Esophagus squamous epithelium (tissue), 4 donors: ENCODE results near the gene ARAP3.

ENCODE experiments used
- POLR2A ChIP-seq, 4 donors: fragments of 450-650 bp; IDR thresholded peaks; one replicate each; pipeline ENCODE4 v1.6.1; 2017; ENCODE audit warnings: antibody characterized with exemption in 4 of 4, mild to moderate bottlenecking in 4 of 4, moderate library complexity in 3 of 4
- TF ChIP-seq, protein P1 (sequence below), 6 experiments: fragments of 450-650 bp in 4 of 6; fragments of 200-600 bp in 2 of 6; sonication (generic) in 2 of 6; IDR thresholded peaks; one replicate each; pipeline ENCODE4 v1.5.1; 2016 to 2019; ENCODE audit warnings: antibody characterized with exemption in 6 of 6, mild to moderate bottlenecking in 4 of 6, moderate library complexity in 4 of 6

DNA sequence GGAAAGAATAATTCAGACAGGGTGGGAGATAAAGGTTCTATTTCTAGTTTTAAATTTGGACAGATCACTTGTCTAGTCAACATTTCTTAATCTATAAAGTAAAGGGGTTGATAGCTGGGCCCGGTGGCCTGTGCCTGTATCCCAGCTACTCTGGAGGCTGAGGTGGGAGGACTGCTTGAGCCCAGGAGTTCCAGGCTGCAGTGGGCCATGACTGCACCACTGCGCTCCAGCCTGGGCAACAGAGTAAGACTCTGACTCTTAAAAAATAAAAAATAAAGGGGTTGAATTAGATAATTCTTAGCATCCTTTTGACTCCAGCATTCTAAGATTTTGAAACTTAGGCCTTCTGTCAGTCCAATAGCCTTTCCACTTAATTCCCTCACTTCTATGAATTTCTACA, 74.0 kb downstream of the ARAP3 start:
- TF ChIP-seq POLR2A (IDR thresholded peaks at IDR 0.05), result no peak
- TF ChIP-seq, protein P1, sequence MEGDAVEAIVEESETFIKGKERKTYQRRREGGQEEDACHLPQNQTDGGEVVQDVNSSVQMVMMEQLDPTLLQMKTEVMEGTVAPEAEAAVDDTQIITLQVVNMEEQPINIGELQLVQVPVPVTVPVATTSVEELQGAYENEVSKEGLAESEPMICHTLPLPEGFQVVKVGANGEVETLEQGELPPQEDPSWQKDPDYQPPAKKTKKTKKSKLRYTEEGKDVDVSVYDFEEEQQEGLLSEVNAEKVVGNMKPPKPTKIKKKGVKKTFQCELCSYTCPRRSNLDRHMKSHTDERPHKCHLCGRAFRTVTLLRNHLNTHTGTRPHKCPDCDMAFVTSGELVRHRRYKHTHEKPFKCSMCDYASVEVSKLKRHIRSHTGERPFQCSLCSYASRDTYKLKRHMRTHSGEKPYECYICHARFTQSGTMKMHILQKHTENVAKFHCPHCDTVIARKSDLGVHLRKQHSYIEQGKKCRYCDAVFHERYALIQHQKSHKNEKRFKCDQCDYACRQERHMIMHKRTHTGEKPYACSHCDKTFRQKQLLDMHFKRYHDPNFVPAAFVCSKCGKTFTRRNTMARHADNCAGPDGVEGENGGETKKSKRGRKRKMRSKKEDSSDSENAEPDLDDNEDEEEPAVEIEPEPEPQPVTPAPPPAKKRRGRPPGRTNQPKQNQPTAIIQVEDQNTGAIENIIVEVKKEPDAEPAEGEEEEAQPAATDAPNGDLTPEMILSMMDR (IDR thresholded peaks at IDR 0.05), result no peak
